ENCODE results near the gene LRRC25. TPM values are rescaled to one million over a fixed set of nuclear protein-coding genes. Genes with fewer than 3 reads are reported as not detected.

LRRC25 gene
- total RNA-seq, 1 experiment from 2014 or later, result not detected

DNA sequence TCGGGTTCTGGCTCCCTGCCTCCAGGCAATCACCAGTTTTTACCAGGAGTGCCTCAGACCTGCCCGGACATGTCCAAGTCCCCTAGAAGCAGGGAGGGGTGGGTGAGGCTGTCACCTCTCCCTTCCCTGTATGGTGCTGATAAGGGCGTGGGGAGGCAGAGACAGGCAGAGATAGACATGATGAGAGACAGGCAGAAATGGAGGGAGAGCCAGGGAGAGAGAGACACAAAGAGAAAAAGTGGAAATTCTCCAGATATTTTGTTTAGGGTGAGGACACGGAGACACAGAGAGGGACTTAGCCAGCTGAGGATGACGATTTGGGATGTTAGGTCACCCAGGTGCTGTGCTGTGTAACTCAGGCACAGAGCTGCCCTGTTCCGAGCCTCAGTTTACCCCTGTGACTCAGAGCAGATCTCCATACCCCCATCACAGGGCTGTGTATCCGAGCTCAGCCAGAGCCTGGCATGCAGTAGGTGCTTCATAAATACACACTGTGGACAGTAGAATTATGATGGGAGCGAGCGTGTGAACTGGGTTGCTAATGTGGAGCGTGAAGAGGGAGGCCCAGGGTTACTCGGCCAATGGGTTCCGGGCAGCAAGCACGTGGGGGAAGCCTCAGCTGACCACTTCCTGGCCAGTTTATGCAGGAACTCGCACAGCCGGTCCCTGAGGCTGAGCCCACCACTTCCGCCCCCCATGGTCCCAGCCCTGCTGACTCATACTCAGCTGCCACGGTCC is 23.4 kb downstream of the LRRC25 start:
- no peak overlapping the region for H2BK15ac ChIP-seq (ENCODE audit: low read depth, low read length)
- Mint-ChIP-seq H3K4me1 (peaks cover 19 to 20% of the 10 kb centered on the region in 2 experiments), H3K36me3 (ENCODE audit: insufficient read depth in 1 of 3, low read depth in 3 of 3) (peaks cover 0 to 2% (median 0%) of the 10 kb centered on the region in 3 experiments; a peak in 1 of 7 replicates), H3K9me3 (no peaks in the 10 kb centered on the region; a peak in 1 of 5 replicates), H3K27ac (peak overlapping the region; percentile 97 to 98 (median 97)), H3K4me3 (peak overlapping the region in 1 of 2 experiments; percentile 46; a peak in 3 of 5 replicates), H3K27me3 (ENCODE audit: low read depth) (no peaks in the 10 kb centered on the region; the same call in 1 of the 2 replicates)
- H3K56ac ChIP-seq (ENCODE audit: insufficient read length, low read depth, low read length), result no peak overlapping the region
- peak overlapping the region; percentile 3 for H3T11ph ChIP-seq (ENCODE audit: low read length)
- peak overlapping the region; percentile 77 for H4K91ac ChIP-seq (ENCODE audit: insufficient read length, low read depth, low read length)
- H2AFZ ChIP-seq (ENCODE audit: low read length), result no peak overlapping the region
- H2BK12ac ChIP-seq (ENCODE audit: insufficient read length, low read depth, low read length), result peak overlapping the region; percentile 68
- H3K4me1 ChIP-seq (ENCODE audit: insufficient read depth, low read length), result peaks cover 2% of the 10 kb centered on the region; the same call in 1 of the 2 replicates
- H3K79me1 ChIP-seq (ENCODE audit: insufficient read depth, low read depth, low read length, poor library complexity, severe bottlenecking), result no peaks in the 10 kb centered on the region
- H3K27ac ChIP-seq (ENCODE audit: insufficient read length, low read depth, low read length), result peak overlapping the region; percentile 67
- no peaks in the 10 kb centered on the region for H3K23me2 ChIP-seq (ENCODE audit: insufficient read length, low read depth, low read length, poor library complexity, severe bottlenecking)
- peak overlapping the region; percentile 77 for H4K5ac ChIP-seq (ENCODE audit: insufficient read length, low read depth, low read length)
- no peaks in the 10 kb centered on the region for H3K9me3 ChIP-seq (ENCODE audit: control insufficient read depth, low read depth, low read length)
- H4K20me1 ChIP-seq (ENCODE audit: control insufficient read depth, insufficient read depth, insufficient read length), result peaks cover 2% of the 10 kb centered on the region
- H3K18ac ChIP-seq (ENCODE audit: insufficient read length, low read depth, low read length), result peak overlapping the region; percentile 94
- H3K27me3 ChIP-seq (ENCODE audit: insufficient read depth, low read length), result no peaks in the 10 kb centered on the region
- no peak overlapping the region for H3K4me2 ChIP-seq (ENCODE audit: insufficient read depth, insufficient read length, low read length)
- no CpG with 5 or more reads among the region's 17 CpGs for WGBS (ENCODE audit: extremely low coverage, insufficient read length, low lambda C conversion rate)
- DNase-seq, result peak; percentile 99
- H2AK5ac ChIP-seq (ENCODE audit: insufficient read length, low read length), result peak overlapping the region; percentile 15
- H4K8ac ChIP-seq (replicated peaks; ENCODE audit: insufficient read length, low read depth, low read length), result peak overlapping the region; percentile 90
- TF ChIP-seq, protein P1, sequence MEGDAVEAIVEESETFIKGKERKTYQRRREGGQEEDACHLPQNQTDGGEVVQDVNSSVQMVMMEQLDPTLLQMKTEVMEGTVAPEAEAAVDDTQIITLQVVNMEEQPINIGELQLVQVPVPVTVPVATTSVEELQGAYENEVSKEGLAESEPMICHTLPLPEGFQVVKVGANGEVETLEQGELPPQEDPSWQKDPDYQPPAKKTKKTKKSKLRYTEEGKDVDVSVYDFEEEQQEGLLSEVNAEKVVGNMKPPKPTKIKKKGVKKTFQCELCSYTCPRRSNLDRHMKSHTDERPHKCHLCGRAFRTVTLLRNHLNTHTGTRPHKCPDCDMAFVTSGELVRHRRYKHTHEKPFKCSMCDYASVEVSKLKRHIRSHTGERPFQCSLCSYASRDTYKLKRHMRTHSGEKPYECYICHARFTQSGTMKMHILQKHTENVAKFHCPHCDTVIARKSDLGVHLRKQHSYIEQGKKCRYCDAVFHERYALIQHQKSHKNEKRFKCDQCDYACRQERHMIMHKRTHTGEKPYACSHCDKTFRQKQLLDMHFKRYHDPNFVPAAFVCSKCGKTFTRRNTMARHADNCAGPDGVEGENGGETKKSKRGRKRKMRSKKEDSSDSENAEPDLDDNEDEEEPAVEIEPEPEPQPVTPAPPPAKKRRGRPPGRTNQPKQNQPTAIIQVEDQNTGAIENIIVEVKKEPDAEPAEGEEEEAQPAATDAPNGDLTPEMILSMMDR (conservative IDR thresholded peaks at IDR 0.05), result no peak
- H3K4ac ChIP-seq (ENCODE audit: low read depth, low read length), result peak overlapping the region; percentile 48
- H2BK120ac ChIP-seq (ENCODE audit: low read depth, low read length, poor library complexity, severe bottlenecking), result peak overlapping the region; percentile 15
- no peak overlapping the region for H3K9ac ChIP-seq (ENCODE audit: extremely low read depth, insufficient read length, low read length)
- no peaks in the 10 kb centered on the region for H3K79me2 ChIP-seq (ENCODE audit: insufficient read depth, low read length)
- H3K14ac ChIP-seq (ENCODE audit: insufficient read depth, low read length), result peak overlapping the region; percentile 87; the same call in 1 of the 2 replicates
- H3K23ac ChIP-seq (ENCODE audit: insufficient read length, low read depth, low read length), result peak overlapping the region; percentile 23
- peak overlapping the region; percentile 51 for H2BK5ac ChIP-seq (ENCODE audit: insufficient read length, low read length)
- H2BK20ac ChIP-seq (ENCODE audit: low read depth, low read length, poor library complexity, severe bottlenecking), result peak overlapping the region; percentile 49
